Measurements from ENCODE around the gene CCDC8. TPM values are rescaled to one million over a fixed set of nuclear protein-coding genes. Genes with fewer than 3 reads are reported as not detected.
A peak's percentile ranks its signal among the peaks of the same experiment; 100 is the strongest.
"Not testable (repeated sequence)": the region's sequence is repeated elsewhere in the genome, so short reads cannot be mapped to it uniquely, and the experiment has no call there.

CCDC8 gene
- polyA plus RNA-seq, 1 donor from 2014 or later: not detected

DNA sequence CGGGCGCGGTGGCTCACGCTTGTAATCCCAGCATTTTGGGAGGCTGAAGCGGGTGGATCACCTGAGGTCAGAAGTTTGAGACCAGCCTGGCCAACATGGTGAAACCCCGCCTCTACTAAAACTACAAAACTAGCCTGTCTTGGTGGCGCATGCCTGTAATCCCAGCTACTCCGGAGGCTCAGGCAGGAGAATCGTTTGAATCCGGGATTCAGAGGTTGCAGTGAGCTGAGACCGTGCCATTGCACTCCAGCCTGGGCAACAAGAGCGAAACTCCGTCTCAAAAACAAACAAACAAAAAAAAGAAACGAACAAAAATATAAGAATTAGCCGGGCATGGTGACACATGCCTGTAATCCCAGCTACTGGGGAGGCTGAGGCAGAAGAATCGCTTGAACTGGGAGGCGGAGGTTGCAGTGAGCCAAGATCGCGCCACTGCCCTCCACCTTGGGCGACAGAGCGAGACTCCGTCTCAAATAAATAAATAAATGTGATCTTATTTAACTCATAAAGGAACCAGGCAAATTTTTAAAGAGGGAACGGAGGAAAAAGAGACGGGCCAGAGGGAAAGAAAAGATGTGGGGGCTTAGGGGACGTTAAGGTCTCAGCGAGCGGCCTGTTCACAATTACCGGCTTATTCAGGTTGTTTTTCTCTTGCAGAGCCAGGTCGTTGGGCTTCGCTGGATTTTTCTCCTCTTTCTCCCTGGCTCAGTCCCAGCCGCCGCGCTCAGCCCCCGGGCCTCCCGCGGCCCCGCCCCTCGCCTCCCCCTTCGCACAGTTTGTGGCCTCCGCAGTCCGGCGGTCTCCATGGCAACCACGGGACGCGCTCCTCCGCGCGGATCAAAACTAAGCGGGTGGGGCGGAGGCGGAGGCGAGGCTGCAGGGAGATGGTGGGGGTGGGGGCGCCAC is 2.7 kb upstream of the CCDC8 start:
- Mint-ChIP-seq H3K27me3 (peaks cover 48% of the 10 kb centered on the region), H3K4me3 (peak overlapping the region in 2 of 4 donors; percentile 23 to 77)
- H3K4me1 Mint-ChIP-seq, H3K36me3 Mint-ChIP-seq, H3K27ac Mint-ChIP-seq, H3K9me3 Mint-ChIP-seq: not testable (repeated sequence)

DNA sequence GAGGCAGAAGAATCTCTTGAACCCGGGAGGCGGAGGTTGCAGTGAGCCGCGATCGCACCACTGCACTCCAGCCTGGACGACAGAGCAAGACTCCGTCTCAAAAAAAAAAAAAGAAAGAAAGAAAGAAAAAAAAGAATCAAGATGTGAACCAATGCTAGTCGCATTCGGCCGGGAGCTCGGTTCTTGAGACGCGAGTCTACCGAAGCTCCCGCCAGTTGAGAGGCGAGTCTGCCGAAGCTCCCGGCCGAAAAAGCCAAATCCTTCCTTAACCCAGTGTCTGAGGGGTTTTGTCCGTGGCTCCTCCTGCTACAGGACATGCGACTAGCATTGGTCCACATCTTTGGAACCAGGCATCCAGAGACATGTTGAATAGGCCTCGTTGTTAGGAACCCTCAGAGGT is 1.5 kb upstream of the CCDC8 start:
- H3K4me3 Mint-ChIP-seq, H3K27ac Mint-ChIP-seq, H3K9me3 Mint-ChIP-seq, H3K36me3 Mint-ChIP-seq, H3K4me1 Mint-ChIP-seq: not testable (repeated sequence)
- peaks cover 59% of the 10 kb centered on the region for H3K27me3 Mint-ChIP-seq

DNA sequence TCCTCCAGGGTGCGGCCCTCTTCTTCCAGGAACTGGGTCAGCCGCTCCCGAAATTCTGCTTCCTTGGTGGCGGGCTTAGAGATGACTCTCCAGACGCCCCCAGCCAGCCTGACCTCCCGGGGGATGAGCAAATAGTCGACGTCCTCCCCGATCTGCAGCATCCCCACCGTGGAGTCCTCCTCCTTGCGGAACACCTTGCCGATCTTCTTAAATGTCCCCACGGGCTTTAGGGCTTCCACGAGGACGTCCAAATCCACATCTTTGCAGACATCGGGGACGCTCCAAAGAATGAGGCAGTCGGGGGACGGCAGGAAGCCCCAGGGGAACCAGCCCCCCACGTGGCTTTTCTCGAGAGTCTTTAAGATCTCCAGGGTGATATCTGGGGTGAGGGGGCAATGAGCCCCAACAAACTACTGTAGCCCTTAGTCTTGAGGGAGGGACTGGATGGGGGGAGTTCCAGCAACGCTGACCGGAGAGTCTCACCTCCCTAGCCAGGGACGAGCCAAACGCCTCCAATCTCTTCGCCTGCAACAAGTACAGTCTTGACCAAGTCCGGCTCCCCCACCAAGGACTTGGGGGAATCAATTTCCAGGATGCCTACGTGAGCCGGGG is 608 bp downstream of the CCDC8 start:
- Mint-ChIP-seq H3K36me3 (no peaks in the 10 kb centered on the region), H3K4me1 (peaks cover 0 to 3% (median 2%) of the 10 kb centered on the region in 3 donors), H3K4me3 (no peak overlapping the region), H3K27ac (peak overlapping the region in 1 of 3 donors; percentile 14), H3K9me3 (no peaks in the 10 kb centered on the region), H3K27me3 (peaks cover 68% of the 10 kb centered on the region)

DNA sequence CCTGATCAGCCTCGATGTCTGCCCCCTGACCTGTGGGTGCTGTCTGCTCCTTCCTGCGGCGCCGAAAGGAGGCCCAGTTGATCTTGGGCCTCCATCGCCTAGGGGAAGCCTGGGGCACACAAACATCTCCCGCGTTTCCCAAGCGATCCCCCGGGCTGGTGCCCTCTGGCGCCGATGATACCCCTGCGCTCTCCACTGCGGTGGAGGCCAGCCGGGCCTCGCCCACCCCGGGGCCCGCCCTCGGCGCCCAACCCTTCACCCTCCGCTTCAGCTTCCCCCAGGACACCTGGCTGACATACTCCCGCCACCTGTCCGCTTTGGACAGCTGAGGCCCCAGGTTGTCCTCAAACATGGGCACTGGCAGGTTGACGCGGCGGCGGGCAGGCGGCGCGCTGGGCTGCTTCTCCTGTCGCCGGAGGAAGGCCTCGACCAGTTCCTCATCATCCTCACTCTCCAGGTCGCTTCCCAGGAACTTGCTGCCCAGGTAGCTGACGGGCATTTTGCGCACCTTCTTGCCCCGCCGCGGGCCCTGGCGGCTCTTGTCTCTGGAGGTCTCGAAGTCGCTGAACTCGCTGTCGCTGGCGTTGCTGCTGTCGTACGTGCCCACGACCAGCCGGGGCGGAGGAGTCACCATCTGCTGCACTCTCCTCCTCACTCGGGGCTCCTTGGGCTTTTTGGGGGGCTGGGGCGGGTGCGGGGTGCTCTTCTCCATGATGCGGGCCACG is 1.3 kb downstream of the CCDC8 start:
- Mint-ChIP-seq H3K4me1 (peaks cover 0 to 3% (median 2%) of the 10 kb centered on the region in 3 donors), H3K36me3 (no peaks in the 10 kb centered on the region), H3K9me3 (no peaks in the 10 kb centered on the region), H3K27me3 (peaks cover 73% of the 10 kb centered on the region), H3K4me3 (no peak overlapping the region), H3K27ac (no peak overlapping the region)

DNA sequence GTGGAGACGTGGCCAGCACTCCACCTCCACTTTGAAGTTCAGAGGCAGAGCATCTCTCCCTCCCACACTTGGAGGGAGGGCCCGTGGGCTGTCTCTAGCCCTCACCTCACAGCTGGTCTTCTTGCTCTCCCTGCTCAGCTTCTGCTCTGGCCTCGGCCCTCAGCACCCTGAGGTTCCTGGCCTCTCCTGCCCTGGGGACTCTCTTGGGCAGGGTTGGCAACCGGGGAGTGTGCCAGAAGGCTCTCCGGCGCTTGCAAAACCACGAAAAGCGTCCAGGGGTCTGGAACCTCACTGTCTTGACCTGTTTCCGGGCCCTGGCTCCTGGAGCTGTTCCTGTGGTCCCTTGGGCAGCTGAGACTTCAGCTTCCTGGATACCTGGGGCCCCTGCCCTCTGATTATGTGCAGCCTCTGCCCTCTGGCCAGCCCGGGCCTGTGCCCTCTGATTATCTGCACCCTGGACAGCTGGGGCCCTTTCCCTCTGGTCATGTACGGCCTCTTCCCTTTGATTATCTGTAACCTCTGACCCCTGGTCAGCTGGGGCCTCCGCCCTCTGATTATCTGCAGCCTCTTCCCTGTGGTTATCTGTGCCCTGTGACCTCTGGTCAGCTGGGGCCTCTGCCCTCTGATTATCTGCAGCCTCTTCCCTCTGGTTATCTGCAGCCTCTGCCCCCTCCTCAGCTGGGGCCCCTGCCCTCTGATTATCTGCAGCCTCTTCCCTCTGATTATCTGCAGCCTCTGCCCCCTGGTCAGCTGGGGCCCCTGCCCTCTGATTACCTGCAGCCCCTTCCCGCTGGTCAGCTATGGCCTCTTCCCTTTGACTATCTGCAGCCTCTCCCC is 2.1 kb downstream of the CCDC8 start:
- H3K9me3 Mint-ChIP-seq: no peaks in the 10 kb centered on the region

DNA sequence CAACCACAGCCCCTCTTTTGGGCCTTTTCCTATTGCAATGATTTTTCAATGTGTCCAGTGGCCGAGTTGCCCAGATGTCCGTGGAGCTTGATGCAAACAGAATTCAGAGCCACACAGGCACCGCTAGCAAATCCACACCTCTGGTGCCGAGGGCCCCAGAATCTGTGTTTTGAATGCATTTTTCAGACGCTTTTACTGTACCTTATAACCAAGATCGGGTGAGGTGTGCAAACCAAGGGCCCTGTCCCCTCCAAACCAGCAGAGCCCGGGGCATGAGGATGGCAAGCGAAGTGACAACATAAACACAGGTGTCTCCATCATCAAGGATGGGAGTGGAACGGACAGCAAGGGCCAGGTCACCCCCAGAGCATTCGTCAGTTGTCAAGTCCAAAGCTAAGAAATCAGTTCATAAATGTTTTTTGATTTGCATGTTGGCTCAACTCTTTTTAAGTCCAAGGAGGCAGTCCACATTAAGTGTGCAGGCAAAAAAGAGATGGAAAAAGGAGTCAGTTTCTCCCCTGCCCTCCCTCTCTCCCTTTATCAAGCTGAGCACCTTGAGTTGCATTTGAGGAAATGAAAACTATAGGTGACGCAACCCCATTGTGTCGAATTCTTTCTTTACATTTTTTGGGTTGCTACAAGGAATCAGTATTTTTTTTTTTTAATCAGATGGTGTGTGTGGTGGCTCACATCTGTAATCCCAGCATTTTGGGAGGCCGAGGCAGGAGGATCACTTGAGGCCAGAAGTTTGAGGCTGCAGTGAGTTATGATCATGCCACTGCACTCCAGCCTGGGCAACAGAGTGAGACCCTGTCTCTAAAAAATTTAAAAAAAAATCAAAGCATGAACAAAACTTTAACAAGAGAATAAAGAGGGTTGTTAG is 2.9 kb downstream of the CCDC8 start:
- Mint-ChIP-seq H3K4me1 (peaks cover 0 to 3% (median 2%) of the 10 kb centered on the region in 3 donors), H3K36me3 (no peaks in the 10 kb centered on the region), H3K4me3 (no peak overlapping the region), H3K9me3 (no peaks in the 10 kb centered on the region), H3K27me3 (peaks cover 75% of the 10 kb centered on the region), H3K27ac (no peak overlapping the region)

More for the DNA sequence above, 2.1 kb downstream of the CCDC8 start:
- Mint-ChIP-seq H3K4me1 (peaks cover 0 to 3% (median 2%) of the 10 kb centered on the region in 3 donors), H3K27me3 (peaks cover 74% of the 10 kb centered on the region), H3K4me3 (no peak overlapping the region), H3K27ac (no peak overlapping the region), H3K36me3 (no peaks in the 10 kb centered on the region)

DNA sequence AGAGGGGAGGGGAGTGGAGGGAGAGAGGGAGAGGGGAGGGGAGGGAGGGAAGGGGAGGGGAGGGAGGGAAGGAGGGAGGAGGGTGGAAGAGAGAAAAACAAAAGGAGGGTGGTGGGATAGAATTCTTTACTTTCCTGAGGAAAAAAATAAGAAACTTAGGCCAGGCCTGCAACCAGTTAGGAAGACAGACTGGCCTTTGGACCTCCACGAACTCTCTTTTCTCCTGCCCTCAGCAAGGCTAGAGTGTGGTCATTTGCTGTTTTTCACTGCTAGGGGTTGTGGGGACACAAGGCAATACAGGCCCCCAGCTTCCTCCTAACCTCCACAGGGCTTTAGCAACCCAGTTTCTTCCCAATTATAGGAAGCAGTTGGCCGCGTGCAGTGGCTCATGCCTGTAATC is 4.2 kb downstream of the CCDC8 start:
- peaks cover 3 to 8% (median 4%) of the 10 kb centered on the region in 3 donors for H3K4me1 Mint-ChIP-seq
- no peak overlapping the region for H3K27ac Mint-ChIP-seq
- H3K9me3 Mint-ChIP-seq: no peaks in the 10 kb centered on the region
- H3K27me3 Mint-ChIP-seq: peaks cover 77% of the 10 kb centered on the region
- no peak overlapping the region for H3K4me3 Mint-ChIP-seq
- no peaks in the 10 kb centered on the region for H3K36me3 Mint-ChIP-seq

DNA sequence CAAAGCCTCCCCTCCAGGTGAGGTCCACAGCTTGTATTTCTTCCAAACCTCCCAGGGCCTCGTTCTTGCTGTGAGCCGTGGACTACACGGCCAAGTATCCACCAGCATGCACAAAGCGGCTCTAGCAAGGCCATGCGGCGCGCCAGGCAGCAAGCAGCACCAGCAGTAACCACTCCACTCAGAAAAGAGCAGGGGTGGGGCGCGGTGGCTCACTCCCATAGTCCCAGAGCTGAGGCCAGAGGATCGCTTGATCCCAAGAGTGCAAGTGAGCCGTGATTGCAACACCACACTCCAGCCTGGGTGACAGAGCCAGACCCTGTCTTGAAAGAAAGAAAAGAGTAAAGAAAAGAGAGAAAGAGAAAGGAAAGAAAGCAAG is 4.7 kb downstream of the CCDC8 start:
- H3K27ac Mint-ChIP-seq: no peak overlapping the region
- no peaks in the 10 kb centered on the region for H3K36me3 Mint-ChIP-seq
- no peaks in the 10 kb centered on the region for H3K9me3 Mint-ChIP-seq
- H3K27me3 Mint-ChIP-seq: peaks cover 77% of the 10 kb centered on the region
- H3K4me3 Mint-ChIP-seq: no peak overlapping the region
- H3K4me1 Mint-ChIP-seq: peaks cover 5 to 12% (median 5%) of the 10 kb centered on the region in 3 donors

DNA sequence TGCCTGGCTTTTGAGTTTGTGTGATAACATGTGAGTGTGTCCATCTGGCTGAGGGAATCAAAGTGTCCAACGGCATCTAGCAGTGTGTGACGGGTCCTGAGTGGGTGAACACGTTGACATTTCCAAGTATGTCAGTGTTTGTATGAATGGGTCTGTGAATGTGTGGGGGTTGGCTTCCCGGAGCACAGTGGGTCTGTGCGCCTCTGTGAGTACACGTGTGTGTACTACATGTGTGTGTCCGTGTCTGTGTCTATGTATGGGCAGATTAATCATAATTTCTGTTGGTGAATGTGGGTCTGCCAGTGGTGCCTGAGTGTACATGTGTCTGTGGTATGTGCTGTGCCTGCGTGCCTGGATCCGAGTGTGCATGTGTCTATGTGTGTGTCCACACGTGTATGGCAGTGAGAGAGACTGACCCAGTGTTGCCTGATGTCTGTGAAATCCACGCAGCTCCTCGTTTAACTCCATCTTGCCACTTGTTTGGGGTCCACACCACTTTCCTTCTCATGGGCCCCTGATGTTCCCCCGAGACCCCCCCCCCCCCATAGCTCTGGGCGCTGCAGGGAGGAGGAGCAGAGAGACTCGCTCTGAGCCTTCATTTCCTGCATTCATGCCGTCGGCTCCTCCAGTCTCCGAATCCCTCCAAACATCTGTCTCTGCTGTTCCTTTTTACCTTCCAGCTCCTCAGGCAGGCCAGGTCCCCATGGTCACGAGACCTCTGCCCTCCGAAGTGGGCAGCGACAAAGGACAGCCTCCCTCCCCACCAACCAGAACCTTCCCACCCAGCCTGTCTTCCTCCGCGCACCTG is 5.3 kb downstream of the CCDC8 start:
- Mint-ChIP-seq H3K9me3 (no peaks in the 10 kb centered on the region), H3K27ac (peak overlapping the region in 1 of 3 donors; percentile 3), H3K27me3 (peaks cover 79% of the 10 kb centered on the region), H3K4me3 (peak overlapping the region in 1 of 4 donors; percentile 37), H3K36me3 (no peaks in the 10 kb centered on the region), H3K4me1 (peaks cover 5 to 13% (median 8%) of the 10 kb centered on the region in 3 donors)

DNA sequence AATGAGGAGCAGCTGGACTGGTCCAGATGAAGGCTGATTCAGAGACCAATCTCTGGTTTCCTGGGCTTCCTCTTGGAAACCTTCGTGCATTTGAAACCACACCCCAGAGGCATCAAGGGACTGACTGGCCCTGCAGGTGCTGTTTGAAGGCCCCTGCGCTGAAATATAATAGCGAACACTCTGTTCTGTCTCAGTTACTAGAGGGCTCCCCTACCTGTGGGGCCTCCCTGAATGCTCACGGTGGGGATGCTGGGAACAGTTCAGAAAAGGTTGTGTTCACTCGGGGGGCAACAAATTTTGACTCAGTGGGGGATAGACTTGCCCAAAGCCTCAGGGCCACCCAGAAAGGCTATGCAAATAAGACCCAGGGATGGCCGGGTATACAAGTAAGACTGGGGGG is 6.4 kb downstream of the CCDC8 start:
- Mint-ChIP-seq H3K4me1 (peaks cover 5 to 13% (median 8%) of the 10 kb centered on the region in 3 donors), H3K9me3 (no peaks in the 10 kb centered on the region), H3K27ac (no peak overlapping the region), H3K4me3 (peak overlapping the region in 1 of 4 donors; percentile 68), H3K36me3 (no peaks in the 10 kb centered on the region), H3K27me3 (peaks cover 77% of the 10 kb centered on the region)

DNA sequence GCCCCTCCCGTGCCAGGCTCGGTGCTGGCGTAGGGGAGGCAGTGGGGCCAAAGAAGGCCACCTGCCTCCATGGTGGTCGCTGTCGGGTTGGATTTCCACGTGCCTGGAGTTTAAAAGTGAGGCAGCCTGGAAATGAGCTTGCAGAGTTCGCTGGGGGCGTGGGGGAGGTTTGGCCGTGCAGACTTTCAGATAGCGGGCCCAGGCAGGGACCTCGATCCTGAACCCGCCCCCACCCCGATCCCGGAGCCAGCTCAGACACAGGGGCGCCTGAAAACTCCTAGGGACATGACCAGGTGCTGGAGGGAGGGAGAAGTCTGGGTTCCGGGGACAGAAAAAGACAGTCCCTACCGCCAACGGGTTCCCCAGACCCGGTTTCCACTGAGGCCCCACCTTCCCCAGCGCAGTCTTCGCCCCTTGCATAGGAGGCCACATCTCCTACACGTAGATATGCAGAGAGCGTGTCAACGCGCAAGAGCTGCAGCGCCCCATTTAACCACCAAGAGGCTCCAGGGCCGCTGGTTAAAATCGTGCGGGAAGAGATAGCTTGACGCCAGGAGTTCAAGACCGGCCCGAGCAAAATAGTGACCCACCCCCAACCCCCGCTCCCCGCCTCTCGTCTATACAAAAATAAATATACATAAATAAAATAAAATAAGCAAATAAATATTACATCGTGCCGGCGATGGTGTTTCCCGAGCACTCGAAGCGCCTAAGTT is 8.5 kb downstream of the CCDC8 start:
- no peaks in the 10 kb centered on the region for H3K36me3 Mint-ChIP-seq
- H3K27me3 Mint-ChIP-seq: peaks cover 66% of the 10 kb centered on the region
- H3K27ac Mint-ChIP-seq: no peak overlapping the region
- peak overlapping the region in 3 of 4 donors; percentile 66 to 75 (median 68) for H3K4me3 Mint-ChIP-seq
- peaks cover 5 to 13% (median 8%) of the 10 kb centered on the region in 3 donors for H3K4me1 Mint-ChIP-seq
- H3K9me3 Mint-ChIP-seq: no peaks in the 10 kb centered on the region

DNA sequence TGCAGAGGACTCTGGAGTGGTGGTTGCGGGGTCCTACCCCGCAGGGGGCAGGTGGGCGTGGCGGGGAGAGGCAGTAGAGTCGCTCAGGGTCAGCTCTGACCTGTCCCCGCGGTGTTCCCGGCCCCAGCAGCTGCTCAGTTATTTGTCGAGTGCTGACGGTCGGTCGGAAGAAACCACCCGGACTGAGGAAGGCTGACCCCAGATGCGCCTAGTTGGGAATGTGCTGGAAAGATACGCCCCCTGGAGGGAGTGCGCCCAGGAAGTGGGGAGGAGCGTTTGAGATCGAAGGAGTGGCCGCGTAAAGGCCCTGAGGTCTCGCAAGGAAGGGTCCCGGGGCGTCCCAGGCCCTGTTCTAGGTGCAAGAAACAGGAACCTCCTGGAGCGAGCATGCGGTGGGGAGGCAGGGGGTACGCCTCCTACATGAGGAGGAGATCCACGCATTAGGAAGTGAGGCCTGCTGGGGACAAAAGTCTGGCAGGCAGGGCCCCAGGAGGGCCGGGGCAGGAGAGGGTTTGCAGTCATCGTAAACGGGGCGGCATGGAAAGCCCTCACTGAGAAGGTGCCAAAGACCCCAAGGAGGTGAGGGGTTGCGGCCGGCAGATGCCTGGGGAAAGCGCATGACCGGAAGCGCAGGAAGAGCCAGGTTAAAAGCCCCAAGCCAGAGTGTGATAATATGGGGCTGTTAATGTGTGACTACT is 9.2 kb downstream of the CCDC8 start:
- H3K36me3 Mint-ChIP-seq: no peaks in the 10 kb centered on the region
- H3K9me3 Mint-ChIP-seq: no peaks in the 10 kb centered on the region
- peaks cover 5 to 13% (median 8%) of the 10 kb centered on the region in 3 donors for H3K4me1 Mint-ChIP-seq
- H3K4me3 Mint-ChIP-seq: peak overlapping the region; percentile 45 to 75 (median 58)
- peak overlapping the region in 2 of 3 donors; percentile 53 to 81 for H3K27ac Mint-ChIP-seq
- peaks cover 65% of the 10 kb centered on the region for H3K27me3 Mint-ChIP-seq

Data from IgD-negative memory B cell (primary cell).